Measurements from ENCODE around the gene AMY2B. TPM values are rescaled to one million over a fixed set of nuclear protein-coding genes. Genes with fewer than 3 reads are reported as not detected.
"Not testable (repeated sequence)": the region's sequence is repeated elsewhere in the genome, so short reads cannot be mapped to it uniquely, and the experiment has no call there.

AMY2B gene
- total RNA-seq, 3 donors from 2014 or later, result 11.6 to 31.6 (median 21.2) TPM

GRCh38 chr1:103538226-103538625, 33.2 kb upstream of the AMY2B start:
- no peak for DNase-seq
- Histone ChIP-seq H3K36me3 (ENCODE audit: low read depth) (no peaks in the 10 kb centered on the region), H3K9me3 (no peaks in the 10 kb centered on the region), H3K4me3 (no peak overlapping the region), H3K4me1 (ENCODE audit: low read depth) (no peaks in the 10 kb centered on the region)
- ATAC-seq, result no peak
- no peak for TF ChIP-seq CTCF (IDR thresholded peaks at IDR 0.05)
- intact Hi-C loops (cut with DNase I, micrococcal nuclease), result no loop called here

GRCh38 chr1:103541431-103541830, 30.0 kb upstream of the AMY2B start:
- ATAC-seq, result no peak
- no peaks in the 10 kb centered on the region for H3K9me3 ChIP-seq
- H3K36me3 ChIP-seq (ENCODE audit: low read depth), result no peaks in the 10 kb centered on the region

GRCh38 chr1:103546496-103546895, 24.9 kb upstream of the AMY2B start:
- peaks cover 3% of the 10 kb centered on the region for H3K36me3 ChIP-seq (ENCODE audit: low read depth)
- intact Hi-C loops (cut with DNase I, micrococcal nuclease), result no loop called here

More at GRCh38 chr1:103541431-103541830, 30.0 kb upstream of the AMY2B start:
- TF ChIP-seq CTCF (IDR thresholded peaks at IDR 0.05), result no peak
- intact Hi-C loops (cut with DNase I, micrococcal nuclease), result no loop called here
- Histone ChIP-seq H3K4me1 (ENCODE audit: low read depth) (no peaks in the 10 kb centered on the region), H3K4me3 (no peak overlapping the region)
- DNase-seq, result no peak

GRCh38 chr1:103547840-103548239, 23.5 kb upstream of the AMY2B start:
- no peaks in the 10 kb centered on the region for H3K4me1 ChIP-seq (ENCODE audit: low read depth)
- H3K36me3 ChIP-seq (ENCODE audit: low read depth), result peaks cover 5% of the 10 kb centered on the region
- no peak for ATAC-seq
- no peak for DNase-seq
- intact Hi-C loops (cut with DNase I, micrococcal nuclease), result no loop called here
- TF ChIP-seq CTCF (IDR thresholded peaks at IDR 0.05), result no peak
- no peak overlapping the region for H3K4me3 ChIP-seq
- H3K9me3 ChIP-seq, result no peaks in the 10 kb centered on the region

More at GRCh38 chr1:103546496-103546895, 24.9 kb upstream of the AMY2B start:
- ATAC-seq (no peak), DNase-seq (no peak)
- TF ChIP-seq CTCF (IDR thresholded peaks at IDR 0.05), result no peak
- Histone ChIP-seq H3K4me3 (no peak overlapping the region), H3K9me3 (no peaks in the 10 kb centered on the region), H3K4me1 (ENCODE audit: low read depth) (no peaks in the 10 kb centered on the region)

GRCh38 chr1:103560427-103560826, 11.0 kb upstream of the AMY2B start:
- ATAC-seq, result no peak
- Histone ChIP-seq H3K9me3 (no peaks in the 10 kb centered on the region), H3K36me3 (ENCODE audit: low read depth) (no peaks in the 10 kb centered on the region), H3K4me1 (ENCODE audit: low read depth) (no peaks in the 10 kb centered on the region), H3K4me3 (no peak overlapping the region)
- DNase-seq, result no peak
- intact Hi-C loops (cut with DNase I, micrococcal nuclease), result no loop called here
- no peak for TF ChIP-seq CTCF (IDR thresholded peaks at IDR 0.05)

GRCh38 chr1:103561124-103561523, 10.3 kb upstream of the AMY2B start:
- H3K4me3 ChIP-seq; H3K9me3 ChIP-seq; intact Hi-C loops (cut with DNase I, micrococcal nuclease); DNase-seq; H3K36me3 ChIP-seq (ENCODE audit: low read depth); H3K4me1 ChIP-seq (ENCODE audit: low read depth); ATAC-seq: not testable (repeated sequence)
